Type B pancreatic cell (in vitro differentiated cells): ENCODE measurements around the gene TM9SF3. TPM values are rescaled to one million over a fixed set of nuclear protein-coding genes. Genes with fewer than 3 reads are reported as not detected.

Source experiments
- DNase-seq: peaks from one replicate; pipeline ENCODE4 v3.0.0; 2021; ENCODE audit warnings: mixed read lengths; ENCODE audit not compliant: unreplicated experiment; ENCODE audit errors: extremely low spot score
- H3K27ac Mint-ChIP-seq: 2 replicates; pipeline ENCODE4 v1.8.0; 2021; ENCODE audit warnings: mild to moderate bottlenecking, mixed read lengths
- H3K27me3 Mint-ChIP-seq: 2 replicates; pipeline ENCODE4 v1.8.0; 2021; ENCODE audit warnings: mixed read lengths
- H3K36me3 Mint-ChIP-seq: 2 replicates; pipeline ENCODE4 v1.8.0; 2021; ENCODE audit warnings: mixed read lengths
- H3K4me1 Mint-ChIP-seq: one replicate; pipeline ENCODE4 v1.8.0; 2021; ENCODE audit warnings: mixed read lengths; ENCODE audit not compliant: unreplicated experiment
- H3K4me3 Mint-ChIP-seq: 2 replicates; pipeline ENCODE4 v1.8.0; 2021; ENCODE audit warnings: mild to moderate bottlenecking, mixed read lengths
- H3K9me3 Mint-ChIP-seq: 2 replicates; pipeline ENCODE4 v1.8.0; 2021; ENCODE audit warnings: mixed read lengths
- CTCF ChIP-seq: fragments of 200-600 bp; sonication (generic); conservative IDR thresholded peaks from 2 replicates; pipeline ENCODE4 v1.5.0; 2021; ENCODE audit warnings: antibody characterized with exemption, mild to moderate bottlenecking
- total RNA-seq: library from RNA; stranded (reverse); gene quantifications from 2 replicates; pipeline ENCODE4 v1.2.1, GENCODE V29; 2021; ENCODE audit warnings: low replicate concordance

Gene TM9SF3
- total RNA-seq, 1 donor from 2014 or later: 152 TPM

- H3K9me3 Mint-ChIP-seq: no peaks in the 10 kb centered on the region
- H3K27ac Mint-ChIP-seq: no peak overlapping the region
- H3K27me3 Mint-ChIP-seq: no peaks in the 10 kb centered on the region
- DNase-seq: no peak
- no peaks in the 10 kb centered on the region for H3K36me3 Mint-ChIP-seq
- H3K4me3 Mint-ChIP-seq: no peak overlapping the region
- H3K4me1 Mint-ChIP-seq: no peaks in the 10 kb centered on the region
- TF ChIP-seq CTCF: no peak
Observed at GRCh38 chr10:96625173-96625572, 38.4 kb upstream of the TM9SF3 start.

- no peaks in the 10 kb centered on the region for H3K9me3 Mint-ChIP-seq
- H3K27ac Mint-ChIP-seq: no peak overlapping the region
- H3K4me3 Mint-ChIP-seq: peak overlapping the region; percentile 11
- no peaks in the 10 kb centered on the region for H3K36me3 Mint-ChIP-seq
- peaks cover 4% of the 10 kb centered on the region for H3K4me1 Mint-ChIP-seq
- DNase-seq: no peak
- H3K27me3 Mint-ChIP-seq: no peaks in the 10 kb centered on the region
- TF ChIP-seq CTCF: no peak
Observed at GRCh38 chr10:96622013-96622787, 35.4 kb upstream of the TM9SF3 start.

GRCh38 chr10:96619796-96620773 lies 33.3 kb upstream of the TM9SF3 start:
- Mint-ChIP-seq H3K9me3 (no peaks in the 10 kb centered on the region), H3K27ac (no peak overlapping the region), H3K4me1 (peaks cover 4% of the 10 kb centered on the region), H3K36me3 (no peaks in the 10 kb centered on the region), H3K4me3 (no peak overlapping the region), H3K27me3 (no peaks in the 10 kb centered on the region)
- DNase-seq: no peak
- TF ChIP-seq CTCF: no peak

- Mint-ChIP-seq H3K27me3 (no peaks in the 10 kb centered on the region), H3K9me3 (no peaks in the 10 kb centered on the region), H3K4me3 (no peak overlapping the region), H3K27ac (no peak overlapping the region), H3K36me3 (no peaks in the 10 kb centered on the region), H3K4me1 (peaks cover 9% of the 10 kb centered on the region)
- no peak for TF ChIP-seq CTCF
- DNase-seq: no peak
Observed at GRCh38 chr10:96619120-96619519, 32.3 kb upstream of the TM9SF3 start.

GRCh38 chr10:96618653-96619052 lies 31.8 kb upstream of the TM9SF3 start:
- Mint-ChIP-seq H3K27me3 (no peaks in the 10 kb centered on the region), H3K4me3 (no peak overlapping the region), H3K36me3 (no peaks in the 10 kb centered on the region), H3K4me1 (peaks cover 10% of the 10 kb centered on the region), H3K9me3 (no peaks in the 10 kb centered on the region), H3K27ac (no peak overlapping the region)
- DNase-seq: no peak
- no peak for TF ChIP-seq CTCF
